Naive B cell (primary cell): ENCODE data around the gene PTCD1. TPM values are rescaled to one million over a fixed set of nuclear protein-coding genes. Genes with fewer than 3 reads are reported as not detected.

Experiments
- ATAC-seq, 2 donors: fragments of 150-1000 bp; cut with Tn5 transposase; 2 replicates each; pipeline ENCODE4 v1.10.0; 2021; ENCODE audit warnings: low read depth in 2 of 2, mild to moderate bottlenecking in 2 of 2, moderate library complexity in 2 of 2
- DNase-seq: peaks from one replicate; pipeline ENCODE4 v3.0.0; 2022
- H3K27ac Mint-ChIP-seq, 6 donors: one replicate each; pipeline ENCODE4 v1.8.0; 2020 to 2022; ENCODE audit warnings: mild to moderate bottlenecking in 6 of 6, mixed read lengths in 6 of 6, moderate library complexity in 5 of 6, inconsistent platforms in 2 of 6
- H3K27me3 Mint-ChIP-seq, 3 donors: one replicate each; pipeline ENCODE4 v1.8.0; 2021 to 2022; ENCODE audit warnings: mixed read lengths in 3 of 3, mild to moderate bottlenecking in 1 of 3
- H3K36me3 Mint-ChIP-seq, 2 donors: one replicate each; pipeline ENCODE4 v1.8.0; 2020 to 2022; ENCODE audit warnings: mixed read lengths in 2 of 2, inconsistent platforms in 1 of 2, mild to moderate bottlenecking in 1 of 2
- H3K4me1 Mint-ChIP-seq, 3 donors: one replicate each; pipeline ENCODE4 v1.8.0; 2020 to 2022; ENCODE audit warnings: mixed read lengths in 3 of 3, inconsistent platforms in 1 of 3, mild to moderate bottlenecking in 1 of 3, moderate library complexity in 1 of 3
- H3K4me3 Mint-ChIP-seq, 8 donors: one replicate each; pipeline ENCODE4 v1.8.0; 2020 to 2022; ENCODE audit warnings: mild to moderate bottlenecking in 8 of 8, mixed read lengths in 8 of 8, moderate library complexity in 8 of 8, inconsistent platforms in 2 of 8
- H3K9me3 Mint-ChIP-seq, 7 donors: one replicate each; pipeline ENCODE4 v1.8.0; 2020 to 2022; ENCODE audit warnings: mixed read lengths in 7 of 7, mild to moderate bottlenecking in 5 of 7, inconsistent platforms in 2 of 7, moderate library complexity in 1 of 7
- polyA plus RNA-seq, 6 donors: library from polyadenylated mRNA; unstranded; fragments of 300-500 nt; fragmentation: Illumina TruSeq; gene quantifications; one replicate each; pipeline ENCODE4 v1.2.3, GENCODE V29; 2021; ENCODE audit warnings: low read depth in 6 of 6

PTCD1 gene
- polyA plus RNA-seq, 6 donors from 2014 or later: 2.3 to 6.3 (median 3.5) TPM

DNA sequence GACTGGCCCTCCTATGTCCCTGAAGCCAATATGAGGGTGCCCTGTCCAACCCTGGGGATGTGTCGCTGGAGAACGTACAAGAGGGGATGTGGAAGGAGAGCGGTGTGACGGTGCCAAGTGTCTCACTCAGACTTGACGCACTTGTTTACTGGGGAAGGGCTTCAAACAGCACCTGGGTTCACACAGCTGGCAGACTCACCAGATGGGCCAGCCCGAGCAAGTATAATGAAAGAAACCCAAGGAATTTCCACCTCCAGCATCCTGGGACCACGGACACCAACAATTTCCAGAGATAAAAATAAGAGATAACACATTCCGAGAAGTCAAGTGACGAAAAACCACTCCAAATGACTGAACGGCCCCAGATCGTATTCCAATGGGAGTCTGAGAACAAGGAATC lies 22.1 kb upstream of the PTCD1 start:
- Mint-ChIP-seq H3K27ac (peak overlapping the region in 3 of 6 donors; percentile 32 to 93 (median 64)), H3K27me3 (no peaks in the 10 kb centered on the region), H3K36me3 (peaks cover 0 to 4% of the 10 kb centered on the region in 2 donors), H3K9me3 (no peaks in the 10 kb centered on the region), H3K4me3 (peak overlapping the region in 1 of 8 donors; percentile 63), H3K4me1 (peaks cover 21 to 46% (median 37%) of the 10 kb centered on the region in 3 donors)
- no peak for DNase-seq
- no peak for ATAC-seq

DNA sequence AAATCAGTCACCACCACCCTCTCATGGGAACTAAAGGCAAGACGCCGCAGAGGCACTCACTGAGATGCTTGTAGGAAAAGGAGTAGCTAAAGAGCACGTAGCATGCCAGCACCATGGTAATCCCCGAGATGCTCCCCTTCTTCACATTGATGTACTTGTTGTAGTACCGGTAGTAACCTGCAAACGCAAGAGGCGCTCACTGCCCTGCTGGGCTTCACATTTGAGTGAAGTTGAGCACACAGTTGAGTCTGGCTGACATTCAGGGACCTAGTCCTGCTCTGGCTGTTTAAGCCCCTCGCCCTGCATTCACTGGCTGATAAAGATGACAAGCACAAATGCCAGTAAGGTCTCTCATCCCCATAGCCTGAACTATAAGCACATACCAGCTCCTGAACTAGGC lies 20.5 kb upstream of the PTCD1 start:
- peak in 1 of 2 donors; percentile 35 for ATAC-seq

GRCh38 chr7:99457650-99458493 lies 19.3 kb upstream of the PTCD1 start:
- Mint-ChIP-seq H3K9me3 (no peaks in the 10 kb centered on the region), H3K36me3 (peaks cover 5 to 8% of the 10 kb centered on the region in 2 donors), H3K27me3 (no peaks in the 10 kb centered on the region), H3K27ac (no peak overlapping the region), H3K4me1 (peaks cover 11 to 26% (median 16%) of the 10 kb centered on the region in 3 donors), H3K4me3 (no peak overlapping the region)
- DNase-seq: no peak
- ATAC-seq: no peak

More for the DNA sequence above, 20.5 kb upstream of the PTCD1 start:
- Mint-ChIP-seq H3K9me3 (no peaks in the 10 kb centered on the region), H3K4me3 (peak overlapping the region in 1 of 8 donors; percentile 23), H3K4me1 (peaks cover 16 to 32% (median 23%) of the 10 kb centered on the region in 3 donors), H3K27me3 (no peaks in the 10 kb centered on the region), H3K36me3 (peaks cover under 1 to 4% of the 10 kb centered on the region in 2 donors), H3K27ac (peak overlapping the region in 1 of 6 donors; percentile 47)
- no peak for DNase-seq

GRCh38 chr7:99457050-99457649 lies 18.6 kb upstream of the PTCD1 start:
- no peaks in the 10 kb centered on the region for H3K27me3 Mint-ChIP-seq
- ATAC-seq (no peak), DNase-seq (no peak)
- no peaks in the 10 kb centered on the region for H3K9me3 Mint-ChIP-seq
- H3K36me3 Mint-ChIP-seq: peaks cover 5 to 8% of the 10 kb centered on the region in 2 donors
- peak overlapping the region in 1 of 8 donors; percentile 15 for H3K4me3 Mint-ChIP-seq
- peaks cover 10 to 19% (median 11%) of the 10 kb centered on the region in 3 donors for H3K4me1 Mint-ChIP-seq
- peak overlapping the region in 1 of 6 donors; percentile 87 for H3K27ac Mint-ChIP-seq

GRCh38 chr7:99456288-99456687 lies 17.7 kb upstream of the PTCD1 start:
- no peak for ATAC-seq
- peaks cover 5 to 8% of the 10 kb centered on the region in 2 donors for H3K36me3 Mint-ChIP-seq
- H3K4me1 Mint-ChIP-seq: peaks cover 11 to 17% (median 11%) of the 10 kb centered on the region in 3 donors
- peak overlapping the region in 1 of 6 donors; percentile 11 for H3K27ac Mint-ChIP-seq
- H3K27me3 Mint-ChIP-seq: no peaks in the 10 kb centered on the region
- DNase-seq: no peak
- H3K9me3 Mint-ChIP-seq: no peaks in the 10 kb centered on the region
- no peak overlapping the region for H3K4me3 Mint-ChIP-seq

DNA sequence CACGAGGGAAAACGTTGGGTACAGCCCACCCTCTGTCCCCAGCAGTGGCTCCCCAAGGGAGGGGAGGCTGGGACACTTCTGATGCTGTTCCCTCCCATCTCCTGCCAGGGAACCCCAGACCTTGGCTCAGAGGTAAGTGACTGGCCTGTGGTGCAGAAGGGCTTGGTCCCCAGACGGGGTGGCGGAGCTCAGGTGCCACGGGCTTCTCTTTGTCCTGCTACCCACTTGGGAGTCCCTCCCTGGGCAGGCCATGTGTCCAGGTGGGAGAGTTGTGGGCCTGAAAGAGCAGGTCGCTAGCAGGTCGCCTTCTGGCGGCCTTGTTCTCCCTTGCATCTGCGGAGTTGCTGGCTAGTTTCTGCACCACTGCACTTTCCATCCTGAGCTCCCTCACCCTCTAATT lies 17.3 kb upstream of the PTCD1 start:
- H3K36me3 Mint-ChIP-seq: peaks cover 5 to 8% of the 10 kb centered on the region in 2 donors
- peak overlapping the region in 1 of 6 donors; percentile 14 for H3K27ac Mint-ChIP-seq
- no peak overlapping the region for H3K4me3 Mint-ChIP-seq
- peaks cover 8 to 17% (median 11%) of the 10 kb centered on the region in 3 donors for H3K4me1 Mint-ChIP-seq
- no peaks in the 10 kb centered on the region for H3K9me3 Mint-ChIP-seq
- ATAC-seq: no peak
- no peak for DNase-seq
- no peaks in the 10 kb centered on the region for H3K27me3 Mint-ChIP-seq

DNA sequence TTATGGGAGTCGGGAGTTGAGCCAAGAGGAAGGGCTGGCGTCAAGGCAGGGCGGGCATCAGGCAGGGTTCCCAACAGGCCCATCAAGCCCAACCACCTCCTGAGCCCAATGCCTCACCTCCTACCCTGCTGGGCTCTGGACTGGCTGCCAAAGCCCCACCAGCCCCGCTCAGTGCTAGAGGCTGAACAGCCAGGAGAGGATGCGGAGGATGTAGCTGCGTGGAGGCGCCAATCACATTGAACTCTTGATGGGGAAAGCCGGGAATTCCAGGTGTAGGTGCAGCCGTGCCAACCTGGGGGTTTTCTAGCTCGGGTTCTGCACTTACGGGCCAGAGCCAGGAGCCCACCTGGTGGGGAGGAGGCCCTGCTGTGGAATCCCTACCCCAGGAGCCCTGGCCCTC lies 14.5 kb upstream of the PTCD1 start:
- peaks cover 0 to 4% (median 2%) of the 10 kb centered on the region in 3 donors for H3K4me1 Mint-ChIP-seq
- no peaks in the 10 kb centered on the region for H3K9me3 Mint-ChIP-seq
- no peak for DNase-seq
- peaks cover 5 to 8% of the 10 kb centered on the region in 2 donors for H3K36me3 Mint-ChIP-seq
- no peaks in the 10 kb centered on the region for H3K27me3 Mint-ChIP-seq
- H3K27ac Mint-ChIP-seq: no peak overlapping the region
- ATAC-seq: no peak
- no peak overlapping the region for H3K4me3 Mint-ChIP-seq

DNA sequence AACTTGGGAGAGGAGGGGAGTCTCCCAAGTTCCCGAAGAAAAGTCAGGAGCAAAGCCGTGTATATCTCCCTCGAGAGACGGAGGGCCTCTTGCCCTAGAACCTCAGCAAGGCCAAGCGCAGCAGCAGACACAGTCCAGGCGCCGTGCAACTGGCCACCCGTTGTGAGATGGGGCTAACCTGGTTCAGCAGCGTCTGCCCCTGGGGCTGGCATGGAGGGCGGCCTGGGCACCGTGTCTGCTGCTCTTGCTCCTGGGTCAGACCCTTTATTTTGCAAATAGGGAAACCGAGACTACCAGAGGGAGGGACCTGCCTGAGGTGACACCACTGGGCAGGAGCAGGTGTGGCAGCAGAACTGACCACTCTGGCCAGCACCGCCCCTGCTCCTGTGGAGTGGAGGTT lies 13.9 kb upstream of the PTCD1 start:
- Mint-ChIP-seq H3K4me1 (peaks cover 0 to 4% (median 2%) of the 10 kb centered on the region in 3 donors), H3K27me3 (no peaks in the 10 kb centered on the region), H3K27ac (no peak overlapping the region), H3K4me3 (no peak overlapping the region), H3K36me3 (peaks cover 5 to 8% of the 10 kb centered on the region in 2 donors), H3K9me3 (no peaks in the 10 kb centered on the region)
- ATAC-seq (no peak), DNase-seq (no peak)

DNA sequence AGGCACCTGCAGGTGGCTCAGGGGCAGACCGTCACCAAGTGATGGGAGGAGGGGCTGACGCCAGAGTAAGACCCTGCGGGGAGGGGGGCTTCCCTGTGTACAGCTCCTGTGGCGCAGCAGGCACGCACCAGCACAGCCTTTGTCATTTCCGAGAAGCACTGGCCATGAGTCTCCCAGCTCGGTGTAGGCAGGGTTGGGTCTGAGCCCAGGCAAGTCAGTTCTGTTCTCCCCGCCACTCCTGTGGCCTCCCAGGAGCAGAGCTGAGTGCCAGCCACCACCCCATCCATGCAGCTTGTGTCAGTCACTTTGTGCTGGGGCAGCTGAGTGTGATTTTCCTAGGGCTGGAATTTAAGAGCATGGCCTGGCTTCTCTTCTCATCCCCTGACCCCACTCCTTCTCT lies 13.3 kb upstream of the PTCD1 start:
- ATAC-seq: no peak
- no peak for DNase-seq
- Mint-ChIP-seq H3K4me1 (peaks cover 0 to 4% (median 2%) of the 10 kb centered on the region in 3 donors), H3K9me3 (no peaks in the 10 kb centered on the region), H3K36me3 (peaks cover 5 to 8% of the 10 kb centered on the region in 2 donors), H3K27me3 (no peaks in the 10 kb centered on the region), H3K4me3 (no peak overlapping the region), H3K27ac (peak overlapping the region in 1 of 6 donors; percentile 49)

DNA sequence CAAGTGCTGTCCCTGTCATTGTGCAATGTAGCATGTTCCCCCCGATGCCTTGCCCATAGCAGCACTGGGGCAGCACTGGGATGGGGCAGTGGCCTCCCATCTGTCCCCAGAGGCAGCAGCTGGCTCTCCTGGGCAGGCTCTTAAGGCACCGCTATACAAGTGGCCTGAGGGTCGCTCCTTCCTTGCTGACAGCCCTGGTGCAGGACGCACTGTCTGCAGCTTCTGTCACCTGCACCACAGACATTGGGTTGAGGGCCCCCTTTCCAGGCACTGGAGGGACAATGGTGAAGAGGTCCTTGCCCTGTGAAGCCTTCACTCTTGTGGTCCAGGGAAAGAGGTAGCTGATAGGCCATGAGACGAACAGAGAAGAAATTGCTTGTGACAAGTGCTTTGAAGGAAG lies 10.7 kb upstream of the PTCD1 start:
- DNase-seq (no peak), ATAC-seq (no peak)
- Mint-ChIP-seq H3K36me3 (peaks cover 5 to 8% of the 10 kb centered on the region in 2 donors), H3K4me3 (no peak overlapping the region), H3K27me3 (no peaks in the 10 kb centered on the region), H3K4me1 (peaks cover 6 to 9% (median 8%) of the 10 kb centered on the region in 3 donors), H3K9me3 (no peaks in the 10 kb centered on the region), H3K27ac (peak overlapping the region in 1 of 6 donors; percentile 61)

DNA sequence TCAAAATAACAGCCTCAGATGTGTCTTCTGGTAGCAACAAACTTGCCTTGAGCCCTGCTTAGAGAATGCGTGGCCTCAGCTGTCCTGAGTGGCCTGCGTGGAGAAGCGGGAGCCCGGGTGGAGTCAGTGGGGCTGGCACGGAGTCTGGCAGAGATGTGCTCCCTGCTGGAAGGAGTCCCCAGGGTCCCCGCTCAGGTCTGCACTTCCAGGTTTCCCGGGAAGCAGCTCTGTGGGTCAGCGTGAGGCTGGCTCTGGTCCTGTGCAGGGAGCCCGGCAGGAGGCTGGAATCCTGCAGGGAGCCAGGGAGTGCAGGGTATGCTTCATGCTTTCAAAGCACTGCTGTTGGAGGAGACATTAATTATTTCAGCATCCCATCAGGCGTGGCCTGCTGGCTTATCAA lies 10.3 kb upstream of the PTCD1 start:
- Mint-ChIP-seq H3K36me3 (peaks cover 3 to 5% of the 10 kb centered on the region in 2 donors), H3K4me3 (no peak overlapping the region), H3K27ac (no peak overlapping the region), H3K4me1 (peaks cover 7 to 13% (median 9%) of the 10 kb centered on the region in 3 donors), H3K27me3 (no peaks in the 10 kb centered on the region), H3K9me3 (no peaks in the 10 kb centered on the region)
- DNase-seq (no peak), ATAC-seq (no peak)

DNA sequence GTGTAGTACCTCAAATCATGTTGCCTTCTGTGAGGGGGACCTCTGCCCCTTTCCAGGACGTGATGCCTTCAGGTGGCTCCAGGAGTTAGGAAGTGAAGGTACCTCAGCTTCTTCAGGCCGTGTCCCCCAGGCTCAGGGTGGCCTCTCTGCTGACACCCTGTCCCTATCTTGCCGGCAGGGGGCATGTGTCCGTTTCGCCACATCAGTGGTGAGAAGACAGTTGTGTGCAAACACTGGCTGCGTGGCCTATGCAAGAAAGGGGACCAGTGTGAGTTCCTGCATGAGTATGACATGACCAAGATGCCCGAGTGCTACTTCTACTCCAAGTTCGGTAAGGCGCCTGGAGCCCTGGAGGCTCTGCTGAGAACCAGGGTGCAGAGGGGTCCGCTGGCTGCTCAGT lies 9.3 kb upstream of the PTCD1 start:
- Mint-ChIP-seq H3K4me1 (peaks cover 12 to 19% (median 13%) of the 10 kb centered on the region in 3 donors), H3K27ac (peak overlapping the region in 1 of 6 donors; percentile 89), H3K4me3 (no peak overlapping the region), H3K27me3 (no peaks in the 10 kb centered on the region), H3K36me3 (no peaks in the 10 kb centered on the region), H3K9me3 (no peaks in the 10 kb centered on the region)
- ATAC-seq (no peak), DNase-seq (no peak)

GRCh38 chr7:99446096-99446495 lies 7.5 kb upstream of the PTCD1 start:
- Mint-ChIP-seq H3K36me3 (no peaks in the 10 kb centered on the region), H3K27ac (peak overlapping the region in 1 of 6 donors; percentile 55), H3K9me3 (no peaks in the 10 kb centered on the region), H3K27me3 (no peaks in the 10 kb centered on the region), H3K4me3 (no peak overlapping the region), H3K4me1 (peaks cover 21 to 25% (median 21%) of the 10 kb centered on the region in 3 donors)
- no peak for ATAC-seq
- DNase-seq: no peak

GRCh38 chr7:99440195-99440594 lies 1.6 kb upstream of the PTCD1 start:
- Mint-ChIP-seq H3K27ac (peak overlapping the region in 3 of 6 donors; percentile 55 to 98 (median 65)), H3K4me1 (peaks cover 37 to 56% (median 51%) of the 10 kb centered on the region in 3 donors), H3K9me3 (no peaks in the 10 kb centered on the region), H3K4me3 (peak overlapping the region; percentile 95 to 100 (median 98)), H3K27me3 (no peaks in the 10 kb centered on the region), H3K36me3 (no peaks in the 10 kb centered on the region)
- DNase-seq: no peak
- no peak for ATAC-seq
